Choroid plexus epithelial cell (primary cell): Measurements from ENCODE around the gene CHCHD1.

ENCODE experiments used
- DNase-seq: peaks from one replicate; pipeline ENCODE4 v3.0.0-alpha.2; 2010; ENCODE audit warnings: low read depth
- H3K4me3 ChIP-seq: 2 replicates; pipeline ENCODE4 v1.5.1; 2011; ENCODE audit warnings: low read depth, mild to moderate bottlenecking, control low read depth, low read length, moderate library complexity
- TF ChIP-seq, protein P1 (sequence below): conservative IDR thresholded peaks from 2 replicates; pipeline ENCODE4 v1.5.1; 2011; ENCODE audit warnings: low read depth, mild to moderate bottlenecking, control low read depth, inconsistent platforms, low read length, moderate library complexity

The CHCHD1 gene

DNA sequence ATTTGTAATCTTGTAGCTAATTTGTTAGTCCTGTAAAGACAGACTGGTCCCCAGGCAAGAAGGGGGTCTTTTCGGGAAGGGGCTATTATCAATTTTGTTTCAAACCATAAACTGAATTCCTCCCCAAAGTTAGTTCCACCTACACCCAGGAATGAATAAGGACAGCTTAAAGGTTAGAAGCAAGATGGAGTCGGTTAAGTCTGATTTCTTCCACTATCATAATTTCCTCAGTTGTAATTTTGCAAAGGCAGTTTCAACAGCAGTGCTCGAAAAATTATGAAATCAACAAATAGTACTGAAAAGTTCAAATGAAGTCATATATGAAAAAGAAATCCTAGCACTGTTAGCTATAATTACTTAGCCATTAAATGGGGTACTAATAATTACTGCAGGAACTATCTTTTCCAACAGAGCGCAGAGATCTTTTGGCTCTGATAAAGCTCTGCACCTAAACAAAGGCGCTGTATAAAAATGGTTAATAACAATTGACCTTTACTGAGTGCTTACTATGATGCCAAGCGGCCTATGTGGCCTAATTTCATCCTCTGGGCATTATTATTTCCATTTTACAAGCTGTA lies 38.4 kb upstream of the CHCHD1 start:
- DNase-seq, result no peak
- TF ChIP-seq, protein P1, sequence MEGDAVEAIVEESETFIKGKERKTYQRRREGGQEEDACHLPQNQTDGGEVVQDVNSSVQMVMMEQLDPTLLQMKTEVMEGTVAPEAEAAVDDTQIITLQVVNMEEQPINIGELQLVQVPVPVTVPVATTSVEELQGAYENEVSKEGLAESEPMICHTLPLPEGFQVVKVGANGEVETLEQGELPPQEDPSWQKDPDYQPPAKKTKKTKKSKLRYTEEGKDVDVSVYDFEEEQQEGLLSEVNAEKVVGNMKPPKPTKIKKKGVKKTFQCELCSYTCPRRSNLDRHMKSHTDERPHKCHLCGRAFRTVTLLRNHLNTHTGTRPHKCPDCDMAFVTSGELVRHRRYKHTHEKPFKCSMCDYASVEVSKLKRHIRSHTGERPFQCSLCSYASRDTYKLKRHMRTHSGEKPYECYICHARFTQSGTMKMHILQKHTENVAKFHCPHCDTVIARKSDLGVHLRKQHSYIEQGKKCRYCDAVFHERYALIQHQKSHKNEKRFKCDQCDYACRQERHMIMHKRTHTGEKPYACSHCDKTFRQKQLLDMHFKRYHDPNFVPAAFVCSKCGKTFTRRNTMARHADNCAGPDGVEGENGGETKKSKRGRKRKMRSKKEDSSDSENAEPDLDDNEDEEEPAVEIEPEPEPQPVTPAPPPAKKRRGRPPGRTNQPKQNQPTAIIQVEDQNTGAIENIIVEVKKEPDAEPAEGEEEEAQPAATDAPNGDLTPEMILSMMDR, result no peak
- peak overlapping the region; percentile 77 for H3K4me3 ChIP-seq

DNA sequence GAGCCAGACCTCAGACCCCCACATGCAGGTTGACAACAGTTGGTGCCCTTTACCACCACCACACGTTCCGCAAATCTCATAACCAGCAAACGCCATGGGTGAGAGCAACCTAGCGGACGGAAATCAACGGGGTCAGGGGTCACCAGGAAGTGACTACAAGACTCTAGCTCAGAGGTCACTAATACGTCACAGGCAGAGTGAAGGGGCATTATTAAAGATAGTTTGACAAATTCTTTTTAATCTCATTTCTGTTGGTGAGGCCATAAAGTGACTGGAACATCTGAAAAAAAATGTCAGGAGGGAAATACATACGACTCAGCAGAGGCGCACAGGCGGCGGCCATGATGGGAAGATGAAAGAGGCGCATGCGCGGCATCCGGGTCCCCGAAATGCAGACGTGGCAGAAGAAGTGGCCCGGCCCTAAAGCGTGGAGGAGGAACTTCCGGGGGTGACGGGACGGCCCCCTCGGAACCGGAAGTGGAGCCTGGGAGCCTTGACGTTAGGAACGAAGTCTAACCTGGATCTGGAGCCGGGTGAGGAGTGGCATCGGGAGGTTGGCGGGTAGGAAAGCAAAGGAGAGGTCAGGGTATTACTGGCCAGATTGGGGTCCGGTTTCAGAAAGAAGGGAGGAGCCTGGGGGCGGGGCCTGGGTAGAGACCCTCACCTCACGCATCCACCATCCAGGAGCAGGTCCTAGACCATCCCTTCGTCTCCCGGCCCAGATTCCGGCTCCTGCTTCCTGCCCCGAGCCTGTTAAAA lies 37.8 kb upstream of the CHCHD1 start, which contains the start of gene SEC24C:
Gene SEC24C (plus strand): TSS at position 468 of the 759 bp plus-strand sequence. CDS start 2,461 bp downstream, outside the sequence.
- peak within 1 kb of the TSS; percentile 77 for H3K4me3 ChIP-seq
- peak; percentile 98 for DNase-seq
- TF ChIP-seq, protein P1, result peak; percentile 17

DNA sequence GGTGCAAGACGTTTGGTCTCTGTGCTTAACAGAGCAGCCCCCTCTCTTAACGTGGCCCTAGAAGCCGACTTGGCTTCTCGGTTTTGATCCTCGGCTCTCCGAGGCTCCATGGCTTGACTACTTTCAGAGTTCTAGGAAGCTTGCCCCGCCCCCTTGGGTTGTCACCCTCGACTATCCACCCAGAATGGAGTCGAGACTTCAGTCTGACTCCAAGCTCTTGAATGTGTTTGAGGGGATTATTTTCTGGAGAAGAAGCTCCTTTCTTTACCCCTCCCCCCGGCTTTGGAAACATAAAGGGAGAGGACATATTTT lies 37.2 kb upstream of the CHCHD1 start:
- peak; percentile 78 for DNase-seq
- TF ChIP-seq, protein P1, result no peak
- H3K4me3 ChIP-seq, result peak overlapping the region; percentile 77

DNA sequence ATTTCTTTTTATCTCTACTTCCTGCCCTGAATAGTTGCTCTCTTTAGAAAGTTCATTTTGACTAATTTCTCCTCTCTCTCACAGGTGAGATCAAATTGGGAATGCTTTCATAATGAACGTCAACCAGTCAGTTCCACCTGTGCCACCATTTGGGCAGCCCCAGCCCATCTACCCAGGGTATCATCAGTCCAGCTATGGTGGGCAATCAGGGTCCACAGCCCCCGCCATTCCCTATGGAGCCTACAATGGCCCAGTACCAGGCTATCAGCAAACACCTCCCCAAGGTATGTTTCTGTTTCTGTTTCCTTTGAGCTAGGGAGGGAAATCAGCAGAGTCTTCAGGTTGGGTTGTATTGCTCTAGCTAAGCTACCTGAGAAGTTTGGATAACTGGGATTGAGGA lies 35.1 kb upstream of the CHCHD1 start:
- no peak overlapping the region for H3K4me3 ChIP-seq
- DNase-seq, result no peak
- TF ChIP-seq, protein P1, result no peak

DNA sequence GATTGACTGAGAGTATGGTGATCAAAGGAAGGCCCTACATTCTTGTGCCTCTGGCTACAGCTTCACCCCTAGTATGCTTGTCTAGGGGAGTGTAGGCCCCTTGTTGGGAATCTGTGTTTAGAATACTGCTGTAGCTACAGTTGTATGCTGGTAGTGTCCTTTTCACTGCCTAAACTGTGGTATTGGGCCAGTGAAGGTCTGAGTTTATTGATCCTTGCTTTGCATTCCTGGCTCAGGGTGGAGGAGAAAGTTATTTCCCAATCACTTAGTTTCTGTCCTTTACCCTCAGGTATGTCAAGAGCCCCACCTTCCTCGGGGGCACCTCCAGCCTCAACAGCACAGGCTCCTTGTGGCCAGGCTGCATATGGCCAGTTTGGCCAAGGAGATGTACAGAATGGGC lies 31.0 kb upstream of the CHCHD1 start:
- TF ChIP-seq, protein P1, result no peak
- DNase-seq, result no peak
- no peak overlapping the region for H3K4me3 ChIP-seq

DNA sequence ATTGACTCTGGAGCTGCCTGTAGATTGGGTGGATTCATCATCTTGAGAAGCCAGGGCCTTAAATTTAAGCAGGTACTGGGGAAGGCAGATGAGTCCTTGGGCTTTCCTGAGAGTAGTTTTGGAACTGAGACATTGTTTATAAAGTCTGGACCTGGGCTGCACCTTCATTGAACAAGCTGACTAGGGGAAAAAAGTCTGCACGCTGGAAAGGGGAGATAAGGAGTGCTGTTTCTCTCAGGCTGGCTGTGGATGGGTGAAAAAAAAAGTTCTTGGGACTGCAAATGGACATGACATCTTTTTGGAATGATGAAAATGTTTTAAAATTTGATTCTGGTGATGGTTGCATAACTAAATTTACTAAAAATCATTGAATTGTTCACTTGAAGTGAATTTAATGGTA lies 25.7 kb upstream of the CHCHD1 start:
- TF ChIP-seq, protein P1, result no peak
- no peak overlapping the region for H3K4me3 ChIP-seq
- no peak for DNase-seq
